Thymus (tissue), 11 donors: ENCODE data around the gene BRD3. TPM values are rescaled to one million over a fixed set of nuclear protein-coding genes. Genes with fewer than 3 reads are reported as not detected.
A peak's percentile ranks its signal among the peaks of the same experiment; 100 is the strongest.

Experiments used
- DNase-seq, 9 donors: peaks; one replicate each; pipeline ENCODE4 v3.0.0-alpha.2; 2013; ENCODE audit warnings: low spot score in 9 of 9, low read depth in 6 of 9, missing footprints in 1 of 9
- H3K27ac ChIP-seq, 2 donors: one replicate each; pipeline ENCODE4 v1.5.1; 2013; ENCODE audit warnings: control low read depth in 1 of 2, low read depth in 1 of 2, low read length in 1 of 2, mild to moderate bottlenecking in 1 of 2, moderate library complexity in 1 of 2
- H3K27me3 ChIP-seq, 2 donors: one replicate each; pipeline ENCODE4 v1.5.1; 2013; ENCODE audit warnings: low read length in 1 of 2; ENCODE audit not compliant: control insufficient read depth in 2 of 2, insufficient read depth in 1 of 2
- H3K36me3 ChIP-seq, 2 donors: one replicate each; pipeline ENCODE4 v1.5.1; 2013; ENCODE audit warnings: low read length in 1 of 2, mild to moderate bottlenecking in 1 of 2, moderate library complexity in 1 of 2; ENCODE audit not compliant: control insufficient read depth in 2 of 2, insufficient read depth in 2 of 2
- H3K4me1 ChIP-seq, 2 donors: one replicate each; pipeline ENCODE4 v1.5.1; 2013; ENCODE audit warnings: low read length in 2 of 2; ENCODE audit not compliant: control insufficient read depth in 2 of 2, insufficient read depth in 2 of 2
- H3K4me3 ChIP-seq, 2 donors: one replicate each; pipeline ENCODE4 v1.5.1; 2013; ENCODE audit warnings: low read length in 2 of 2, control low read depth in 1 of 2, mild to moderate bottlenecking in 1 of 2
- H3K9me3 ChIP-seq, 2 donors: one replicate each; pipeline ENCODE4 v1.5.1; 2013; ENCODE audit warnings: low read length in 1 of 2, mild to moderate bottlenecking in 1 of 2; ENCODE audit not compliant: control insufficient read depth in 2 of 2, insufficient read depth in 1 of 2
- WGBS: extraction: QIAGEN DNeasy Blood & Tissue Kit; methylation state at CpG from one replicate; pipeline ENCODE4 v1.1.7; 2013; 5-methylcytosine and 5-hydroxymethylcytosine counted together
- polyA plus RNA-seq: library from polyadenylated mRNA; stranded (reverse); fragments of 200-250 nt; gene quantifications from one replicate; pipeline ENCODE4 v1.2.3, GENCODE V29; 2013
- total RNA-seq: library from RNA; stranded (reverse); fragments of 120-200 nt; gene quantifications from one replicate; pipeline ENCODE4 v1.2.4, GENCODE V29; 2013
- donor health status: healthy.

The BRD3 gene
- total and polyA plus RNA-seq, 2 donors = 6.4 to 14.5 TPM

- WGBS = 82% methylated on average over 12 of the region's 12 CpGs
- Histone ChIP-seq H3K4me1 (peaks cover 7 to 21% of the 10 kb centered on the region in 2 donors), H3K36me3 (no peaks in the 10 kb centered on the region), H3K9me3 (peaks cover 0 to 4% of the 10 kb centered on the region in 2 donors), H3K27me3 (peaks cover 0 to 27% of the 10 kb centered on the region in 2 donors), H3K27ac (no peak overlapping the region), H3K4me3 (no peak overlapping the region)
- DNase-seq = no peak
These were observed 1.9 kb upstream of the BRD3 start for GRCh38 chr9:134069480-134070399.

DNA sequence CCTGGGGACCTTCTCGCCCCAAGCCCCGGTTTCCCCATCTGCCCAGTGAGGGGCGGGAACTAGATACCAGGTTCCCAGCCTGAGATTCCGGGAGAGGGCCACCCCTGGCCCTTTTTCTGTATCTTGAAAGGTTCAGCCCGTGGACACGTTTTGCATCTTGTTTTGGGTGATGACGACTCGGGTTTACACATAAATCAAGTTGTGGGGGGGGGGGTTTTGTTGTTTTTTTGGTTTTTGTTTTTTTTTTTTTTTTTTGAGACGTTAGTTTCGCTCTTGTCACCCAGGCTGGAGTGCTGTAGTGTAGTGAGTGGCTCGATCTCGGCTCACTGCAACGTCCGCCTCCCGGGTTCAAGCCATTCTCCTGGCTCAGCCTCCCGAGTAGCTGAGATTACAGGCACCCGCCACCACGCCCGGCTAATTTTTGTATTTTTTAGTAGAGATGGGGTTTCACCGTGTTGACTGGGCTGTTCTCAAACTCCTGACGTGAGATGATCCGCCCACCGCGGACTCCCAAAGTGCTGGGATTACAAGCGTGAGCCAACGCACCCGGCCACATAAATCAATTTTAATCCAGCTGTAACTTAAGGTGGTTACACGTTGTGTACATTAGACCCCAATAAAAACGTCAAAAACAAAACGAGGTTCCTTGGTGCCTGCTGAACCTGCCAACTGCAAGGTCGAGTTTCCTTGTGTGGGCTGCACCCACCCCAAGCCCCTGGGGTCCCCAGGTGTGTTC is 1.1 kb upstream of the BRD3 start:
- no peak for DNase-seq
- H3K27ac ChIP-seq = peak overlapping the region; percentile 87 to 98
- WGBS = 24% methylated on average over 31 of the region's 31 CpGs
- H3K9me3 ChIP-seq = peaks cover 0 to 4% of the 10 kb centered on the region in 2 donors
- no peaks in the 10 kb centered on the region for H3K36me3 ChIP-seq
- peaks cover 0 to 27% of the 10 kb centered on the region in 2 donors for H3K27me3 ChIP-seq
- H3K4me3 ChIP-seq = peak overlapping the region; percentile 58 to 92
- peaks cover 7 to 21% of the 10 kb centered on the region in 2 donors for H3K4me1 ChIP-seq

DNA sequence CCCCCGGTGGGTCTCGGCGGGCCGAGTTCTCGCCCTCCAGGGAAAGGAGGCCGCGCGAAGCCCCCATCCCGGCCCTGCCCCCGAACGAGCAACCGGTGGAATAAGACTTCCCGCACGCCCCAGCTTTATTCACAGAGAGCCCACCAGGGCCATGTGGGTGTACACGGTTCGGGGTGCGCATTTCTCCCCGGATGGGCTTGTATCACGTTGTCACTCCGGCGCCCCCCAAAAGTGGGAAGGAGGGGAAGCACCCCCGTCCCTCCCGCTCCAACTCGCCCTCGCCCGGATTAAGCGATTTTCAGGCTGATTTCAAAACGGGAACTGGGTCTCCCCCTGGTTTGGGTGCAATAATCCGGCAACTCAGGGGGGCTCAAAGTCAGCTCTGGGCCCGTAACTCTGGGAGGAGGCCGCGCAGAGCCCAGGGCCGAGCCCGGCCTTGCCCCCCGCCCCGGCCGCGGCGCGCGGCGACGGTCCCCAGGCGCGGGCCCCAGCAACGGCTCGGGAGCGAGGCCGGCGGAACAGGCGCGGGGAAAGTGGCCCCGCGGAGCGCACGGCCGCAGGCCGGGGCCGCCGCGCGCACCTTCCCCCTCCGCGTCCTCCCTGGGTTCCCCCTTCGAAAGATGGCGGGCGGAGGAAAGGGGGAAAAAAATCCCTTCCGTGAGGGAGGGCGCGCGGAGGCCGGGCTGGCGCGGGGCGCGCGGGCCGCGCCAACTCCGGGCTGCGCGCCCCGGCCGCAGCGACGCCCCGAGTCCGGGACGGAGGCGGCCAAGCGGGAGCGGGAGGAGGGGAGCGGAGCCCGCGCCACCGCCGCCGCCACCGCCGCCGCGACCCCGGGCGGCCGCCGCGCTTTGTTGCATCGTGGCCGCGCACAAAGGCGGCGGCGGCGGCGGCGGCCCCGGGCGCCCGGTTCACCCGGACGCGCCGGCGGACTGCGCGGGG is 644 bp downstream of the BRD3 start:
- Histone ChIP-seq H3K4me1 (peaks cover 7 to 26% of the 10 kb centered on the region in 2 donors), H3K36me3 (no peaks in the 10 kb centered on the region), H3K27me3 (peaks cover 0 to 24% of the 10 kb centered on the region in 2 donors), H3K4me3 (peak overlapping the region; percentile 77 to 92), H3K9me3 (peaks cover 0 to 4% of the 10 kb centered on the region in 2 donors), H3K27ac (peak overlapping the region; percentile 61 to 87)
- DNase-seq = peak in 5 of 9 donors; percentile 7 to 56 (median 25)
- WGBS = under 1% methylated on average over 126 of the region's 126 CpGs

DNA sequence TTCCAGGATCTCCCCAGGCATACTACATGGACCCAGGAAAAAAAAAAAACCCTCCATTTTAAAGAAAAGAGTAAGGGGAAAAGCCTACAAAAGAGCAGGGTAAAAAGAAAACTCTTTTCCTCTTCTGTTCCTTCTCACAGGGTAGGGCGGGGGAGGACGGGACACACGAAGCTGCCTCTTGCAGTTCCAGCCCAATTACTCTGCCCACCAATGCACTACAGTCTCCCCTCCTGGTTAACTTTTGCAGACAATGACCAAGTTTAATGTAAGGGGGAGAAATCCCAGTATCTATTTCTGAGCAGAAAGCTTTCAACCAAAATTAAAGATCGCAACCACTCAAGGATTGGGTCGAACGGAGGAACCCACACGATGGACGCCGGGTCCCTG is 1.3 kb downstream of the BRD3 start:
- peak in 2 of 9 donors; percentile 19 to 28 for DNase-seq
- Histone ChIP-seq H3K4me3 (peak overlapping the region; percentile 77 to 92), H3K27me3 (peaks cover 0 to 24% of the 10 kb centered on the region in 2 donors), H3K9me3 (peaks cover 0 to 4% of the 10 kb centered on the region in 2 donors), H3K36me3 (no peaks in the 10 kb centered on the region), H3K27ac (peak overlapping the region in 1 of 2 donors; percentile 61), H3K4me1 (peaks cover 7 to 28% of the 10 kb centered on the region in 2 donors)
- 2% methylated on average over 9 of the region's 9 CpGs for WGBS

- 13% methylated on average over 28 of the region's 28 CpGs for whole genome bisulfite sequencing
- peaks cover 7 to 31% of the 10 kb centered on the region in 2 donors for H3K4me1 ChIP-seq
- peaks cover 0 to 19% of the 10 kb centered on the region in 2 donors for H3K27me3 ChIP-seq
These were observed 2.0 kb downstream of the BRD3 start for GRCh38 chr9:134065612-134066419.

DNA sequence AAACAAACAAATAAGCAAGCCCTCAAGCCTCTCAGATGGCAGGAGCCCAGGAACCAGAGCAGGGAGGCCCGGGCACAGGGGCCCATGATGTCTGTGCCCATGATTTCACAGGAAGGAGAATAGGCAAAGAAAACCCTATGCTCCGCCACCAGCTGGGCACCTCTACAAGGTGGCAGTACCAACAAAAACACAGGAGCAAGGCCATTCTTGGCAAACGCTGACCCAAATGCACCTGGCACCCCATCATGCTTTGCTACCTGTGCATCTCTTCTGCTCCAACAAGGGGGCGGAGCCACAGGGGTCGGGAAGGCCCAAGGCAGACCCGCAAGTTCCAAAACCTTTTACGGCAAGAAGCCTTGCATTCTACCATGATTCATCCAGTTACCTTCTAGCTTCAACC is 3.1 kb downstream of the BRD3 start:
- H3K4me3 ChIP-seq = no peak overlapping the region
- 95% methylated on average over 7 of the region's 7 CpGs for WGBS
- H3K36me3 ChIP-seq = peaks cover 0 to 9% of the 10 kb centered on the region in 2 donors
- no peak for DNase-seq
- H3K9me3 ChIP-seq = no peaks in the 10 kb centered on the region
- no peak overlapping the region for H3K27ac ChIP-seq
- H3K27me3 ChIP-seq = peaks cover 0 to 8% of the 10 kb centered on the region in 2 donors
- peaks cover 7 to 40% of the 10 kb centered on the region in 2 donors for H3K4me1 ChIP-seq

More at GRCh38 chr9:134065612-134066419, 2.0 kb downstream of the BRD3 start:
- peak overlapping the region; percentile 77 to 92 for H3K4me3 ChIP-seq
- peaks cover 0 to 5% of the 10 kb centered on the region in 2 donors for H3K36me3 ChIP-seq
- H3K9me3 ChIP-seq = peaks cover 0 to under 1% of the 10 kb centered on the region in 2 donors
- DNase-seq = peak in 6 of 9 donors; percentile 33 to 71 (median 46)
- peak overlapping the region; percentile 46 to 55 for H3K27ac ChIP-seq

DNA sequence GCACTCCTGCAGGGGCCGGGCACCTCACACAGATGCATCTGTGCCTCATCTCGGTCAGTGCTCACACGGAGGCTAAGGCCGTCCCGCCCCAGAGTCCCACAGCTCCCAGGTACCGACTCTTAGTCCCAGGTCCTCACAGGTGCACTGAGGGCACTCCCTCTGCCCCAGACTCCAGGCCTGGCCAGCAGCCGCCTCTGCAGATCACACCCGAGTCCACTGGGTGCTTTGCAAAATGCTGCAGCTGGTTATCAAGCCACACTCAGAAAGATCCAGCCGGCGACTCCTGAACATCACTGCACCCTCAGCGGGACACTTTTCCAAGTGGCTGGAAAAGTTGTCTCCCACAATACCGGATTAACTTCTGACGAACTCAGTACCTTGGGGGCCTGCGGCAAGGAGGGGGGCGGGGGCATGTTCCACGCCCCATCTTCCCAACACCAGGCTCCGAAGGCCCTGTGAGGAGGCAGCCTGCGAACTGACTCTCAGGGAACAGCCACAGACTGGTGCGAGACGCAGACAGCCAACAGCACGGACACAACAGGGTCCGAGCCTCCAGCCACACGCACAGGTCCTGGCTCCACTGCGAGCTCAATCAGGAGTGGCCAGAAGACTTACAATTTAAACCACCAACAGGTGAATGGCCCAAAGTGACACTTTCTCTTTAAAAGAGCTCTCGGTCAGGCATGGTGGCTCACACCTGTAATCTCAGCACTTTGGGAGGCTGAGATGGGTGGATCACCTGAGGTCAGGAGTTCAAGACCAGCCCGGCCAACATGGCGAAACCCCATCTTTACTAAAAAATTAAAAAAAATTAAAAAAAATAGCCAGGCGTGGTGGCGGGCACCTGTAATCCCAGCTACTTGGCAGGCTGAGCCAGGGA is 4.0 kb downstream of the BRD3 start:
- no peak for DNase-seq
- no peaks in the 10 kb centered on the region for H3K9me3 ChIP-seq
- H3K4me3 ChIP-seq = no peak overlapping the region
- H3K4me1 ChIP-seq = peaks cover 7 to 38% of the 10 kb centered on the region in 2 donors
- WGBS = 97% methylated on average over 29 of the region's 29 CpGs
- H3K27ac ChIP-seq = no peak overlapping the region
- no peaks in the 10 kb centered on the region for H3K27me3 ChIP-seq
- peaks cover 4 to 9% of the 10 kb centered on the region in 2 donors for H3K36me3 ChIP-seq
